MV-4-11 (cell line): Measurements from ENCODE around the gene RDH5.
A peak's percentile ranks its signal among the peaks of the same experiment; 100 is the strongest.

ENCODE experiments used
- DNase-seq: peaks from one replicate; lab custom pipeline; 2025; lab: John Stamatoyannopoulos, UW

RDH5 gene

DNA sequence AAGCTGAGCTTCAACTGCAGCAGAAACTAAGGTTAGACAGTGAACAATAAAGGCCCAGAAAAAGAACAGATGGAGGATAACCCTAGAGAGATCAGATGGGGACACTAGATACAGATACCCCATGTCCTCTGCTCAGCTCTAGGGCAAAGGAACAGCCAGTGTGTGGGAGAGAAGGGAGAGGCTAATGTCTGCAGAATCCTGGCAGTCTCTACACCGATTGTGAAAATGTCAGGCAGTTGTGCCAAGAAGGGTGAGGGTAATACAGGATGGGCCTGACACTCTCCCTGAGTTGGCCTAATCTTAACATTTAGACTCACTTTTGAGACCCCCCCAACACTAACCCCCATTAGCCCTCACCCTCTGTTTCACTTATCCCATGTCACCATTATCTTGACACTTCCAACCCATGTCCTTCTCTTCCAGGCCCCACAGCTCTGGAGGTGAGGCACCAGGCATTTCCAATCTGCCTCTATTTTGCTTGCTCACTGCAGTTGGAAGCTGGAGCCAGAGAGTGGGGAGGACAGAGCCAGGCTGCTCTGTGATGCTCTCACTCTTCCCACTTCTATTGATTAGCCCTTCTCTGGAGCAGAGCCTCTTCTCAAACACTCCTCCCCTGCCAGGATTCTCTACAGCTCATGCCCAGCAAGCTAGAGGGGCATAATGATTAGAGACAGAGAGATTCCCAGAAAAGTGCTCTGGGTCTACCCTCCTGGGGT is 7.3 kb upstream of the RDH5 start:
- DNase-seq: no peak

- no peak for DNase-seq
Observed at GRCh38 chr12:55713721-55714120, 6.5 kb upstream of the RDH5 start.

GRCh38 chr12:55715169-55715764 is 4.9 kb upstream of the RDH5 start:
- no peak for DNase-seq

DNA sequence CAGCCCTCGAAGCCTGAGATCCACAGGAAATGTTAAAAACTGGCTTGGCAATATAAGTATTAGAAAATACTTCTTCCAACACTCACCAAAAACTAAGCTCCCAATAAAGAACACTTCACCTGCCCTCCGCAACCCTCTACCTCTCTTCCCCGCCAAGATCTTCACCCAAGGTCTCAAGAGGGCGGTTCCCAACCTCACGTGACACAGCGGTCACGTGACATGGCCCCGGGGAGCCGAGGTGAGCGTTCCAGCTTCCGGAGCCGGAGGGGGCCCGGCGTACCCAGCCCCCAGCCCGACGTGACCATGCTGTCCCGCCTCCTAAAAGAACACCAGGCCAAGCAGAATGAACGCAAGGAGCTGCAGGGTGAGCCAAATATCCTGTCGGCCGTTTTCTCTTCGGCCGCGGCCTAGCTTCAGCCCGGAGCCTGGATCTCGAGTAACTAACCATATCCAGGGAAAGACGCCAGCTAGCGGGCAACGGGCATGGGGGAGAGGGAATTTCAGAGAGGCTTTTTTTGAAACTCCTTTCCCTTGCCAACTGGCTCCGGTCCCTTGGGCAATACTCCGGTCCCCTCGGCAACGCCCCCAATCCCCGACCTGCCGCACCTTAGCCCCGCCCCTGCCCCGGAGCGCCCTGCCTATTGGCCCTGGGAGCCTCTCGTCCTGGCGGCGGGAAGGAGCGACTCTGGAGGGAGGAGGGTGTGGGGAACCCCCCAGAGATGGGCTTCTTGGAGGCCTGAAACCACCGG is 4.2 kb upstream of the RDH5 start, which contains the start of gene BLOC1S1:
BLOC1S1 (plus strand) TSS at position 214 of the 749 bp plus-strand sequence; CDS start at position 220, 6 bp downstream.
- DNase-seq: peak; percentile 87

- no peak for DNase-seq
Observed at GRCh38 chr12:55716582-55716957, 3.6 kb upstream of the RDH5 start.

- no peak for DNase-seq
Observed at GRCh38 chr12:55717011-55718007, 2.9 kb upstream of the RDH5 start.

GRCh38 chr12:55718015-55718414 is 2.2 kb upstream of the RDH5 start:
- no peak for DNase-seq

GRCh38 chr12:55718624-55719275 is 1.4 kb upstream of the RDH5 start:
- no peak for DNase-seq

DNA sequence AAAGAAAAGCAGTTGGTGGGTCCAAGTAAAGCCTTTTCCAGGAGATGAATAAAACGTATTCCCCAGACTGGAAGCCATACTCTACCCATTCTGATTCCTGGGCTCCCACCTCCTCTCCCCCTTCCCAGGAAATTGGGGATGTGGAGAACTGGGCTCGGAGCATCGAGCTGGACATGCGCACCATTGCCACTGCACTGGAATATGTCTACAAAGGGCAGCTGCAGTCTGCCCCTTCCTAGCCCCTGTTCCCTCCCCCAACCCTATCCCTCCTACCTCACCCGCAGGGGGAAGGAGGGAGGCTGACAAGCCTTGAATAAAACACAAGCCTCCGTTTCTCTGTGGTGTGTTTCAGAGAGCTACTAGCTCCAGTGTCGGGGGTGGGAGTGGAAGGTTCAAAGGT is 822 bp upstream of the RDH5 start:
- DNase-seq: no peak

GRCh38 chr12:55720894-55721444 is 776 bp downstream of the RDH5 start:
- DNase-seq: peak; percentile 99

GRCh38 chr12:55721601-55722213 is 1.5 kb downstream of the RDH5 start:
- no peak for DNase-seq

DNA sequence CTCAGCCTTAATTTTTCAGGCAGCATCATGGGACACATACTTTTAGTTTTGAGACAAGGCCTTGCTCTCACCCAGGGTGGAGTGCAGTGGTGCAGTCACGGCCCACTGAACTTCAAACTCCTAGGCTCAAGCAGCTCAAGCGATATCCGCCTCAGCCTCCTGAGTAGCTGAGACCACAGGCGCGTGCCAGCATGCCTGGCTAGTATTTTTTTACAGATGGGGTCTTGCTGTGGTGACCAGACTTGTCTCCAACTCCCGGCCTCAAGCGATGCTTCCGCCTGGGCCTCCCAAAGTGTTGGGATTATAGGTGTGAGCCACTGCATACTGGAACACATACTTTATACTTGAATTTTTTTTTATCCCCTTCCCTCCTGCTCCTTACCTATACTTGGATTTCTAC is 2.8 kb downstream of the RDH5 start:
- DNase-seq: no peak

DNA sequence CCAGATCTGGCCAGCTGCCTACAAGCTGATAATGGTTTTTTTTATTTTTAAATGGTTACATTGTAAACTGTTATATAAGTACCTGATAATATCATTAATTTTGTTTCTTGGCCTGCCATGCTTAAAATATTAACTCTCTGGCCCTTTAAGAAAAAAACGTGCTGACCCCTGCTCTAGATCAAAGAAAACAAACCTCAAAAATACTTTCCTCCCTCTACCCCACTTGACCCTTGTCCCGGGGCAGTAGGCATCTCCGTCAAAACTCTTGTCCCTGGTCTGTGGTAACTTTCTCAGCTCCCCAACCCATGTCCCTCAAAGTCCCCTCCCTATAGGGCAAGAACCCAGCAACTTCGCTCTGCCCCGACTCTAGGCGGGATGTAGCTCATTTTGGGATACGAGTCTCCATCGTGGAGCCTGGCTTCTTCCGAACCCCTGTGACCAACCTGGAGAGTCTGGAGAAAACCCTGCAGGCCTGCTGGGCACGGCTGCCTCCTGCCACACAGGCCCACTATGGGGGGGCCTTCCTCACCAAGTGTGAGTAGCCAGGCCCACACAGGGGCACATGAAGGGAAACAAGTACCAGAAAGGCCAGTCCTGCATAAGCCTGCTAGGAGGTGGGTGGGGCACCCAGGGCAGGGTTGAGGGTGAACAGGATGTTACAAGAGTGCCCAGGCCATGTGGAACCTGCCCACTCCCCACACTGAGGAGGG is 3.5 kb downstream of the RDH5 start:
- no peak for DNase-seq

GRCh38 chr12:55724226-55724939 is 4.2 kb downstream of the RDH5 start:
- DNase-seq: peak; percentile 81

DNA sequence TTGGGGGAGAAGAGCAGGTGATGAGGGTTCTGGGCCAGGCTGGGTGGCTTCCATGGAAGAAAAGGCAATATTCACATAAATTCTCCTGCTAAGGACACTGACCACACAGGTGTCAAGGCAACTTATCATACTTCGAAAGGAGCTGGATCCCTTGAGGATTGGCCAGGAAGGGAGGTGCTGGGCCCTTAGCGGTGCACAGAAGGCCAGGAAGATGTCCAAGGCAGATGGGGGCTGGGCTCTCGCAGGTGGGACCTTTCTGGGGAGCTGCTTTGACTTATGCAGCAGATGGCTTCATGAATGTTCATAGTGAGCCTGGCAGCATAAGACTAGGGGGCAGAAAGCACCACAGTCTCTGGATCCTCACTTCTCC is 4.7 kb downstream of the RDH5 start:
- no peak for DNase-seq

- DNase-seq: no peak
Observed at GRCh38 chr12:55725556-55725955, 5.4 kb downstream of the RDH5 start.

GRCh38 chr12:55726971-55727370 is 6.8 kb downstream of the RDH5 start:
- no peak for DNase-seq

- DNase-seq: no peak
Observed at GRCh38 chr12:55727643-55728185, 7.5 kb downstream of the RDH5 start.
